CD4-positive, alpha-beta T cell treated with Interferon gamma for 1 hour (primary cell): ENCODE data around the gene OGDH.
"Not testable (repeated sequence)": the region's sequence is repeated elsewhere in the genome, so short reads cannot be mapped to it uniquely, and the experiment has no call there.

ENCODE experiments used
- DNase-seq: peaks from one replicate; pipeline ENCODE4 v3.0.0-alpha.2; 2020

OGDH gene

DNA sequence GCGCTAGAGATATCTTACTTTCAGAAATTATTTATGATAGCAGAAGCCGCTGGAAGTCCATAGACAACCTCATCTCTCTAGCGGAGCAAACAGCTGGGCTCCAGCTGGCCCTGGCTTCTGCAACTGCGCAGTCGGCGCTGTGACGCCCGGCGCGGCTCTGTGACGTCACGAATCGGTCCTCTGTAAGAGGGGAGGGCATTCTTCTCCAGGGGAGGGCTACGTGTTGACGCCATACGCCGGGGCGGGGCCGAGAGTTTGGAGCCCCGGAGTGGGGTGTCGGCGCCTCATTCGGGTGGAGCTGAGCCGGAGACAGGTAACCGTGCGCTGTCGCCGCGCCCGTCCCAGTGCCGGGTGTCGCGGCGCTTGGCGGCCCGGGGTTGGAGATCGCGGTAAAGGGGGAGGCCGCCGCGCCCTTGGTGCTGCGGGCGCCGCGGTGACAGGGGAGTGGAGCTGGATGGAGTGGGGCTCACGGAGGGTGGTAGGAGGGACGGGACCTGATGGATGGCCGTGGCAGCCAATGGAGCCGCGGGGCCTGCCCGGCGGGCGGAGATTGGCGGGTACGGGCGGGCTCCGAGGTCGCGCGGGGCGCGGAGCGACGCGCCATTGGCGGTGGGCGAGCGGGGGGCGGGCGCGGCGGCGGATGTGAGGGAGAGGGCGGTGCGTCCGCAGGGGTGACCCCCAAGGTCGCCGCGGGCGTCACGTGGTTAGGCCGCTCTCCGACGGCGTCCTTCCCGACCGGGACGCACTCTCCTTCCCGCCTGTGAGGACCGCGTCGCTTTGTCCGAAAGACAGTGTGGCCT lies at the start of gene OGDH:
Gene OGDH, plus strand, starts transcription at position 287 of the 800 bp plus-strand sequence. CDS start 17,717 bp downstream, outside the sequence.
- DNase-seq, result peak; percentile 98

DNA sequence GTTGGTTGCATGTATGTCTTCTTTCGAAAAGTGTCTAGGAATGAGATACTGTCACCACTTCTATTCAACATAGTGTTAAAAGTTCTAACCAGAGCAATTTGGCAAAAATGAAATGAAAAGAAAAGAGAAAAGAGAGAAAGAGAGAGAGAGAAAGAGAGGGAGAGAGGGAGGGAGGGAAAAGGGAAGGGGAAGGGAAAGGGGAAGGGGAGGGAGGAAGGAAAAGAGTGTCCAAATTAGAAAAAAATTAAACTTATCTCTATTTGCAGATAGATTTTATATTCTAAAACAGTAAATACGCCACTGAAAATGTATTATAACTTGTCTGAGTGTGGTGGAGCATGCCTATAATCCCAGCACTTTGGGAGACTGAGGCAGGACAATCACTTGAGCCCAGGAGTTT lies 48.9 kb upstream of the OGDH start:
- DNase-seq, result no peak

DNA sequence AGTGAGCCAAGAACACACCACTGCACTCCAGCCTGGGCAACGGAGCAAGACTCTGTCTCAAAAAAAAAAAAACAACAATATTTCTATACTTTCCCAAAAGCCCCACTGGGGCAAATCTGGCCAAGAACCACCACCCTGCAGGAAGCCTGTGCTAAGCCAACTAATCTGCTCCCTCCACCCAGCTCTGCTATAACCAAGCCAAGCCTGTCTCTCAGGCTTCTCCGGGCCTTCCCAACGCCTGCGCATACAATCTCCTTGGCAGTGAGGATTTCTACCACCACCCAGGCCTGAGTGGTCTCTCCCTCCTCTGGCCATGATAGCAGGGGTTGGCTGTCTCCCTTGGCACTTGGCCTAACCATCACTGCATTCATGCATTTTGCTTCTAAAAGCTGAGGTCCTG lies 46.9 kb upstream of the OGDH start:
- DNase-seq, result no peak

DNA sequence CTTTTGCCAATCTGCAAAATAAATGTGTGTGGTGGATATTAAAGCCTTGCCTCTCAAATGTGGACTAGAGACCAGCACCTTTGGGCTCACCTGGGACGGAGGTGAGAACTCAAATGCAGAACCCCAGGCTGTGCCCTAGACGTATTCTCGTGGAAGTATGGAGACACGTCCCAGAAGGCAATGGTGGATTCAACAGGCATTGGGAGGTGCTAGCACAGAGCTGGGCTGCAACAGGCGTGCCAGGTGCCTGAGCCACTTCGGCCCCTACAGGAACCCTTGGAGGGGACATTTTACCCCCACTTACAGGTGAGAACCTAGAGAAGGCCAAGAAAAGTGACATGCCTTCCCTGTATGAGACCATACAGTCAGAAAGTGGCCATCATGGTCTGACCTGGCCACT lies 44.9 kb upstream of the OGDH start:
- no peak for DNase-seq

DNA sequence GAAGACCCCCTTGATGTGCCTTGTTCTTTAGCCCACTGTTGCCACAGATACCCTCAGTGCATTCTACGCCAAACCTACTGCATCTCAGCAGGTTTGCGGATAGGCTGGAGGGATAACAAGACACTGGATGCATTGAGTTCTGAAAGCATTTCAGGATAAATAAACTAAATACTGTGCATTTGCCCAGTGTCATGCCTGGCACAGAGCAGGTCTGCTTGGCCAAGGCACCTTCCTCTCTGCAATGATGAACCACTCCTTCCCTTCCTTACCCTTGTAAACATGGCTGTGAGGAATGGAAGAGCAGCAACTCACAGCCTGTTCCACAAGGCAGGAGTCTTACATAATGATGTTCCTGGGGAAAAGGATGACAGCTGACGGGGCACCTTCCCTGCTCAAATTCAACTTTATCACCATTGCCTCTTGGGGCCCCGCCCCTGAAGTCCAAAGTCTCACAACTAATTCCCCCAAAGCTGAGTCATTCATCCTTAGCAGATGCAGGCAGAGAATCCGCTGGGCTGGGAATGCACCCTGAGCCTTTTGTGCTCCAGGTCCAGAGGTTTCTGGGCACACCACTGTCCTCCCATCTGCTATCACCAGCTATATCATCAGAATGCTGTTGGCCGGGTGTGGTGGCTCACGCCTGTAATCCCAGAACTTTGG lies 44.3 kb upstream of the OGDH start:
- no peak for DNase-seq

DNA sequence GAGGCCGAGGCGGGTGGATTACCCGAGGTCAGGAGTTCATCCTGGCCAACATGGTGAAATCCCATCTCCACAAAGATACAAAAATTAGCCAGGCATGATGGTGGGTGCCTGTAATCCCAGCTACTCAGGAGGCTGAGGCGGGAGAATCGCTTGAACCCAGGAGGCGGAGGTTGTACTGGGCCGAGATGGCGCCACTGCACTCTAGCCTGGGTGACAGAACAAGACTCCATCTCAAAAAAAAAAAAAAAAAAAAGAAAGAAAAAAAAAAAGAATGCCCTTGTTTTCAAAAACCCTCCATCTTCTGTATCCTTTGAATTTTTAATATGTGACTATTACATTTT lies 43.8 kb upstream of the OGDH start:
- DNase-seq, result not testable (repeated sequence)

DNA sequence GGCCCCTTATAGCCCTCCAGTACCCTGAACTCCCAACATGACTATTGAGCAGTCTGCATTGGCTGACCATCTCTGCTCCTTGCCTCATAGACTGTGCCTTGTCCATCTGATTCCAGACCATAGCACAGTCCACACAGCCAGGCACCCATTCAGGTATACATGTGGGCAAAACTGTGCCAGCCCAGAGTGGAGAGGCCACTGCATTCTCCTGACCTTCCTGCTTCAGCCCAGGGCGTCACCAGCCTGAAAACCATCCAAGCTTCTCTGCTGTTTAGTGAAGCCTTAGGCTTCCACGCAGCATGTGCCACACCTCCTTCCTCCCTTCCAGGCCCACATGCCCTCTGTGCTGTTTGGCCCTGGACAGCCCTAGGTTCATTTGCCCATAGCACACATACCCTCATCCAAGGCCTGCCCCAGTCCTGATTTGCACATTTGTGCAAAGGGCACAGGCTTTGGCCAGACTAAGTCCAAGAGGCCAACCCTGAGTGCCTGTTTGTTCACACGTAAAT lies 43.2 kb upstream of the OGDH start:
- no peak for DNase-seq

DNA sequence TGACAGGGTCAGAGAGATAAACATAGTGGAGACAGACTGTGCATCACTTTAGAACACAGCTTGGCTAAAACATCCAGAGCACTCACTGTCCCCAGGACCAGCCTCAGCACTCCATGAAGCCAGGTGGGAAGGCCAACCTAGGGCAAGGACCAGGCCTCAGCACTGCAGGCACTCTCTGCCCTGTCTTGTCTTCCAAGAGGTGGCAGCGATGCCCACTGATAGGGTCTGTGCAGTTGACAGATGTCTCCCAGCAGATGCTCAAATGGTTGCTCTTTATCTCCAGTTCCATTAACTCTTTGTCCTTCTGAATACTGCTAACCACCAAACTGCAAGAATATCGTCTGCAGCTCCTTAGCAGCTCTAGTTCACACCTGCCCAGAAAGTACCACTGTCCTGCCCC lies 41.8 kb upstream of the OGDH start:
- no peak for DNase-seq

DNA sequence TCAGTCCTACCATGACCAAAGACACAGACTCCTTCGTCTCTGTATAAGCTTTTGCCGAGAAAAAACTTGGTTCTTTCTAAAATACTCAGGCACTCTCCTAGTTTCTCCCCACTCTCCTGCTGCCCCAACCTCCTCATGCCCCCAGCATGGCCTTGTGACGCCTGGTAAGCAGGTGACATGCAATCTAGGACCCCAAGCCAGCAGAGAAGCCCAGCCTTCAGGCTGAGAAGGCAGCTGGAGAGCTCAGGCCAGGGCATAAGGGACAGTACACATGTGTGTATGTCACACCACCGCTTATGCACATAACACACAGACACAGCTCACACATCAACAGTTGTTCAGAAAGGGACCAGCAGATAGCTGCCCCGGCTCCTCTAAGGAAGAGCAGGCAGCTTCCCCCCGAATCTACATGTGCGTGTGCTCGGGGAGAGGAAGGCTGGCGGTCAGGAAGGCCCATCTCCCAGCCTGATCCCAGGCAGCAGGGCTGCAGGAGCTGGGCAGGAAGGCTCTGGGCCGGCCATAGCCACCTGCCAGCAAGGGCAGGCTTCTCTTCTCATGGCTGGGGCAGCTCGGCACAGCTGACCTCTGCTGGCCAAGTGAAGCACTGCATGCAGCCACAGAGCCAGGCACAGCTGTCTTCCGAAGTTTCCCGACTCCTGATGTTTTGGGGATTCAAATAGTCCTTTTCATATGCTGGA lies 41.2 kb upstream of the OGDH start:
- peak; percentile 58 for DNase-seq

DNA sequence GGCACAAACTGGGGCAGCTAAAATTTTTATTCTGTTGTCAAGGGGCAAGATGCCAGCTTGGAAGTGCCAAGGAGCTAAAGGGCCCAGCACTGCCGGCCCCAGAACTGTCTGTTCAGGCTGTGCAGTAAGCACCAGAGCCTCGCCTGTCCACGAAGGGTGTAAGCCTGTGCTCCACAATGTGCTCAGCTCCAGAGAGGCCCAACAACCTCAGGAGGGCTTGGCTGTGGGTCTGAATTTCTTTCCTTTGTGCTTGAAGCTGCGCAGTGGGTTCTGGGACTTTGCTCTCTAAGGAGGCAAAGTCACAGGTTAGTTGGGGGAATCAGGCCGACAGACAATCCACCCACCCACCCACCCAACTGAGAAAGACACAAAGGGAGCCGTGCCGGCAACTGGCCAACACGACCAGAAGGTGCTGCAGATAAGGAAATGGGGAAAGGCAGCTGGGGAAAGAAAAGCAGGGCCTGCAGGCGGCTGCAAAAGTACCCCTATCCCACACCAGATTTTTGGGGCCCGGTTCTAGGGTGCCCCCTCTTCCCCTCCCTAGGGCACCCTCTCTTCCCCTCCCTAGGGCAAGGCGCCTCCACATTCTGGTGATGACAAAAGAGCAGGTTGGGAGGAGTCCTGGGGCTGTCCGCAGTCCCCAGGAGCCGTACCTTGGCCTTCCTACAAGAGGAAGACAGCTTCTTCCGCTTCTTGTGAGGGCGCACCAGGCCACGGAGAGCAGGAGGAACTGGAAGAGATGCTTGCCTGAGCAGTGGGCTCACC lies 40.5 kb upstream of the OGDH start:
- no peak for DNase-seq

DNA sequence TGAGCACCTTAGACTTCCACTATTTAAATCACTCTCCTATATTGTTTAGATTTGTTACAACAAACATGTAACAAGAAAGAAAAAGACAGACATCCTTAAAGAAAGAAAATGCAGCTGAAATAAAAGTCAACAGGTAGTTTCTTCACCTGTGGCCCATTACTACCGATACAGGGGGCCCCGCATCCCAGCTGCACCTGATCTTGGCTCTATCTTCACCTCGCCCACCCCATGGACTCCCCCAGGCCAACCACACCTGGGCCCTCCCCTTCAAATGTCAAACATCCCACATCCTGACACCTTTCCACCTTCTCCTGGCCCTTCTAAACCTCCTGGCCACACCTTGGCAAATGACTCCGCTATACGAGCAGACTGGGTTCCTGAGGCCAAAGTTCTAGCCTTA lies 39.7 kb upstream of the OGDH start:
- no peak for DNase-seq

DNA sequence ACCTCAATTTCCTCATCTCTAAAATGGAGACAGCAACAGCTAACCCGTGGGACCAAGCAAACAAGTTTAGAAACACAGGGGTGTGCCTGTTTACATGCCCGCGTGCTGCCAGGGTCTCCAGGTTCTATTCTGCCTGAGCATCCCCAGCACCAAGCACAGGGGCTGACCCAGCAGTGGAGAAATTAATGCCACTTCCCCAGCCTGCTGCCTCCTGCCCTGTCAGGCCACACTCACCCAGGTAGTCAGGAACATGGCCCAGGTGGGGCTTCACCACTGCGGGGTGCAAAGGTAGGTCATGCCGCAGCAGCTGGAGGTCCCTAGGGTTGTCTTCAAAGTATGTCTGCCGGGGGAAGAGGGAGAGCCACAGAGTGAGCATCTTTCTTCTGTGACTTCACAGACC lies 38.5 kb upstream of the OGDH start:
- no peak for DNase-seq

DNA sequence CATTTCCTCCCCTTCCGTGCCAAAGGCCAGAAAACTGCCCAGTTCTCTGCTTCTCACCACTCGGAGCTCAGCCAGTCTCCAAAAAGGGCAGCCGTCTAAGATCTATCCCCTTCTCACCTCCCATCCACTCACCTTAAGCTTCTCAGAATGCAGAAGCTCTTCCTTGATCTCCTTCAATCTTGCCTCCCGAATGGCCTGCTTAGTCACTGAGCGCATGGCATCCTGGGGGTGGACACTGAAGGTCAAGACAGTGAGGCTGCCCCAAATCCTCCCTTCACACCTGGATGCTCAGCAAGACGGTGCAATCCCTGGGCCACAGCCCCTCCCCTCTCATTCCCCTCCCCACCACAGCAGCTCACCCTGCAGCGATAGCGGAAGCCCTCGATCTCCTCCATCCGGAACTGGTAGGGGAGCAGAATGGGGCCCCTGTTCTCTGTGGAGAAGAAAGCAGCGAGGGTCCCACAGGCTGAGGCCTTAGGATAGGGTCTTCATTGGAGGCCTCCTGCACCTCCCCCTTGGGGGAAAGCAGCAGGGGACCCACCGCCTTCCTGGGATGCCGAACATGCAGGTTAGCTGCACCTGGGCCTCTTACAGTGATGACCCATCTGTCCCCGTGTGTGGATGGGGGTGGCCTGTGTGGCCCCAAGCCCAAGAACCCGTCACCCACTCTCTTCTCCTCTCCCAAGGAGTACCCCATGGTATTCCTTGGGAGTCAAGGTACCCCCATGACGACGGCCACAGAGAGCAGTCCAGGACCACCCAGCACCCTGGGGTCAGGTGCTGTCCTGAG lies 37.5 kb upstream of the OGDH start:
- no peak for DNase-seq

DNA sequence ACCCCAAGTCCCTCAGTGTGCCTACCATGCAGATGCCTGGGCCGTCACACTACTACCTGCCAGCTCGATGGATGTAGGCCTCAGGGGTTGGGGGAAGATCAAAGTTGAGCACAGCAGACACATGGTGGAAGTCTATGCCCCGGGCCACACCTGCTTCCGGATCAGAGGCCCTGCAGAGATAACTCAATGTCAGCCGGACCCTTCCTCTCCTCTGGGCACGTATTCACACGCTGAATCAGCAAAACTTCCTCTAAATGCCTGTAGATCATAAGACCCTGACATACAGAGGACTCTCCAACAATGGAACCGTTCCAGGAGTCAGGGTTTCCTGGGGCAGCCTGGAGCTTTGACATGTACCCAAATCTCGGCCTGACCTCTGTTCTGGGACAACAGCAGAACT lies 36.5 kb upstream of the OGDH start:
- DNase-seq, result no peak

DNA sequence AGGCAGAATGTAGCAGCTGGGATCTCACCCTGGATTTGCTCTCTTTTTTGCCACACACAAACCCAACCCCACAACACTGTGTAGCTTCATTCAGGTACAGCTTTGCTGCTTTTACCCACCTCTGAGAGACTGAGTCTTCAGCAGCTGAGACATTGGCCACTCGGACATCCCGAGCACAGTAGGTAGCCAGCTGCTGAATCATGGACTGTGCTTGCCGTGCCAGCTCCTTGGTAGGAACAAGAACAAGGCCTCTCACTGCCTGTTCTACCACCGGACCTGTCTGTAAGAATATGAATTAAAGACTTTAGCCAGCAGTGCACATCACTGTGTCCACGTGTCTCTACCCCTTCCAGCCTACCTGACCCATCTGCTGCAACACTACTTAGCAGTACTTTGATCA lies 33.7 kb upstream of the OGDH start:
- DNase-seq, result no peak

DNA sequence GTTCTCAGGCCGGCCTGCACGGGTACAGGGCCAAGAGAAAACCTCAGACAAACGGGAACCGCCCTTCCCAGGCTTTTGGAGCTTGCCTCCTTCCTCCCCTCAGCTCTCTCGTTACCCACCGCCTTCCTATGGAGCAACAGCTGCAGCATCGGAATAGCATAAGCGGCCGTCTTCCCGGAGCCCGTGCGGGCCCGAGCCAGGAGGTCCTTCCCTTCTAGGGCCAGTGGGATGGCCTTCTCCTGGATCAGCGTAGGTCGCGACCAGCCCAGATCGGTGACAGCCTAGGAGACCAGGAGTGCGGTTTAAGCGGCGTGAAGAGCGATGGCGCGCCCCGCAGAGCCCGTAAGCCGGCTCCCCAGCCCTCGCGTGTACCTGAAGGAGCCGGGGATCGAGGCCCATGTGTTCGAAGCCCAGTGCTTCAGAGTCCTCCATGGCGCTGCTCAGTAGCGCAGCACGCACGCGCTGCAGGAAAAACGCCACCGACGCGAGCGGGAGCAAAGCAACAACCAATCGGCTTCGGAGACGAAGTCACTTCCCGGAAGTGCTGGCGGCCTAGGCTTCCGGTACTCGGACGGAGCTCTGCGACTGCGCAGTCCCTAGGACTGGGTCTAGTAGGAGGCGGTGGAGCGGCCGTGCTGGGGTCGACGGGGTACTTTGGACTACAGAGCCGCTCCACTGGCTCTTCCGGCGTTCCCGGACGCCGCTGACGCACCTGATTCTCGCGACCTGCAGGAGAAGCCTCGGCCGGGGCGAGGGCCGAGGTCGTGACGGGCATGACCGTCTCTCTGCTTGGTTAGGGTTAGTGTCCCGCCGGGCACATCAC lies 32.8 kb upstream of the OGDH start, which contains the start of gene DDX56:
Gene DDX56, minus strand, starts transcription at position 445 of the 823 bp plus-strand sequence. Its CDS starts 13 bp downstream, at position 432.
- peak; percentile 93 for DNase-seq

DNA sequence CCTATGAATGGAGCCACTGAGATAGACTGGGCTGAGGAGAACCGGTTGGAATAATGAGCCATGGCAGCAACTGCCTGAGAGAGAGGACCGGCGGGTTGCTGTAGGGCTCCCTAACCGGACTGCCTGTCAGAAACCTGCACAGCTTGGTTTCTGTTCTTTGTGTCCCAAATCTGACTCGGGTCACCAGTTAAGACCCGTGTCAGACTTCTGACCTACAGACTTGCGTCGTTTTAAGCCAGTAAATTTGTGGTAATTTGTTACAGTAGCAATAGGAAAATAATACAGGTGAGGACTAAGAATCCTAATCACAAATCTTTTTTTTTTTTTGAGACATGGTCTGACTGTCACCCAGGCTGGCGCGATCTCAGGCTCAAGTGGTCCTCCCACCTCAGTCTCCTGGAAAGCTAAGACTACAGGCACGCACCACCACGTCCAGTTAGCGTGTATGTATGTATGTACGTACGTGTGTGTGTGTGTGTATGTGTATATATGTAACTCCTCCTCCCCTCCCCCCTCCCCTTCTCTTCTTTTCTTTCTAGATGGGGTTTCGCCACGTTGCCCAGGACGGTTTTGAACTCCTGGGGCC lies 32.0 kb upstream of the OGDH start:
- no peak for DNase-seq

DNA sequence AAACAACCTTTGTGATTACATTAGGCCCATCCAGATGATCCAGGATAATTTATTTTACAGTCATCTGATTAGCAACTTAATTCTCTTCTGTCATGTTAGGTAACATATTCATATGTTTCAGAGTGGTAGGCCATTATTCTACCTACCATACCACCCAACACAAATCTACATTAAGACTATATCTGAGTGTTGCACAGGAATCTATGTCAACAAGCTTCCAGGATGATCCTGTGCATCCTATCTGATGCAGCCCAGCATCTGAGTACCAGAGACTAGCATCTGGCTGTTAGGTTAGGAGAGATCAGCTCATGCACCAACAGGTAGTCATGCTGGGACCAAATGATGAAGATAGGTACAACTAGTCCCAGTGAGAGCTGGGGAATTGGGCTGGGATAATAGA lies 31.4 kb upstream of the OGDH start:
- no peak for DNase-seq

DNA sequence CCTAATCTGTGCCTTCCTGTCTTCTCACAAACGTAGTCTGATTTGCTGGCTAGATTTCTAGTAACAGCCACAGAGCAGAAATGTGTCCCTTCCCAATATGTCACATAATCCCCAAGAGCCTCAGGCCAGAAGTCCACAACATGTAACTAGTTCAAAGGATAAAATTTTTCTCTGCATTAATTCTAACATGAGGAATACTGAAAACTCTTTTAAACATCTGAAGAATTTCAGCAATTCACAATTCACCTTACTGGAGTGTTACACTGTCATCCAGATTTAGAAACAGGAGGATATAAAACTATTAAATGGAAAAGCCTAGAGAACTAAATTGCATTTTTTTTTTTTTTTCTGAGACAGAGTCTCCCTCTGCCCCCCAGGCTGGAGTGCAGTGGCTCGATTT lies 30.2 kb upstream of the OGDH start:
- no peak for DNase-seq

DNA sequence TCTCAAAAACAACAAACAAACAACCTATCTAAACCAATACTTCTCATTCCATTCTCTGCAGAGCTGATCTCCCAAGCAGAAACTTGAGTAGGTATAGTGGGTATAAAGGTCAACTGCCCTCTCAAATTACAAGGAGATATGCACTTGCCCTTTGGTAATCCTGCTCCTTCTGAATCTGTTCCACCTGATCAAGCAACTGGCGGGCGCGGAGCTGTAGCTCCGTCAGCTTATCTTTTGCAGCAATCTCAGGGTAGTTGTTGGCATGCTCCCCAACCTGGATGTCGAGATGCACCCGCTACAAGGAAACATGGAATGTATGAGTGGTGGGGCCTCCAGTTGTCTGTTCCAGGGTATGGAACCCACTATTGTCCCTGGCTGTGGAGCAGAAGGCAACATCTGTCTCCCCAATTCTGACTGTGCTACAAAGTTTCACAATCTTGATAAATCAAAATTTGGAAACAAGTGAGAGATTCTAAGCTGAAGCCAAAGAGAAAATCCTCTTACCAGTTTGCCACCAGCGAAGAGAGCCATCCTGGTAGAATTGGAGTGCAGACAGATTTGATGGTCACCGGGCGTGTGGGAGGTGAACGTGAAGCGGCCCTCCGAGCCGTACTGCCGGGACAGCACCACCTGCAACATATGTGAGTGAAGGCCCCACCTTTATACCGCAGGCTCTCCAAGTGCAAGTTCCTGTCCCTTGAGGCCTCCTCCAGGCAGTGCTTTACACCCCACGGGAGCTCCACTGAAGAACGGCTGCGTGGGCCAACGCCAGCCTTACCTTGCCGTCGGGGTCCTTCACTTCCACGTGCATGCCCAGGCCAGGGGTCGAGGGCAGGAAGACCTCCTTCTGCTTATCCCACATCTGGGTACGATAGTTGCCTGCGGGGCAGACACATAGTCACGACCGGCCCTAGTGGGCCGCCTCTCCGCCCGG lies 25.2 kb upstream of the OGDH start:
- peak; percentile 47 for DNase-seq
